ENCODE measurements around the gene DPP6.
"Not testable (repeated sequence)": the region's sequence is repeated elsewhere in the genome, so short reads cannot be mapped to it uniquely, and the experiment has no call there.

GRCh38 chr7:154051006-154051642 is 1.1 kb upstream of the DPP6 start:
- TF ChIP-seq CTCF, POLR2A (IDR thresholded peaks at IDR 0.05): not testable (repeated sequence)
